PC-9 (cell line): ENCODE results near the gene NLGN1.
A peak's percentile ranks its signal among the peaks of the same experiment; 100 is the strongest.

Experiments
- CTCF ChIP-seq: fragments of 200-600 bp; sonication (generic); conservative IDR thresholded peaks from 2 replicates; pipeline ENCODE4 v1.6.1; 2017; ENCODE audit warnings: mixed run types, antibody characterized with exemption, mild to moderate bottlenecking, moderate library complexity
- EZH2 ChIP-seq: fragments of 200-600 bp; sonication (generic); IDR thresholded peaks from 2 replicates; pipeline ENCODE4 v1.8.0; 2017; ENCODE audit warnings: antibody characterized with exemption, low read depth

- peak; percentile 71 for TF ChIP-seq CTCF
- TF ChIP-seq EZH2, result no peak
Observed at GRCh38 chr3:173733029-173733652, 335.6 kb downstream of the NLGN1 start.
